Activated T-helper 17 cell treated with anti-CD3 and anti-CD28 coated beads, Interleukin-2, amount 50 U/mL, for 72 hours (primary cell): ENCODE data around the gene TRIM64C. TPM values are rescaled to one million over a fixed set of nuclear protein-coding genes. Genes with fewer than 3 reads are reported as not detected.
"Not testable (repeated sequence)": the region's sequence is repeated elsewhere in the genome, so short reads cannot be mapped to it uniquely, and the experiment has no call there.

Source experiments
- ATAC-seq: fragments of 150-1000 bp; cut with Tn5 transposase; replicated peaks from 2 replicates; pipeline ENCODE4 v1.10.0; 2021; ENCODE audit warnings: mild to moderate bottlenecking, moderate library complexity
- H3K27ac Mint-ChIP-seq: one replicate; pipeline ENCODE4 v1.8.0; 2022; ENCODE audit warnings: mixed read lengths
- H3K27me3 Mint-ChIP-seq: one replicate; pipeline ENCODE4 v1.8.0; 2022; ENCODE audit warnings: mixed read lengths
- H3K36me3 Mint-ChIP-seq: one replicate; pipeline ENCODE4 v1.8.0; 2022; ENCODE audit warnings: low read depth, mild to moderate bottlenecking, mixed read lengths
- H3K4me1 Mint-ChIP-seq: one replicate; pipeline ENCODE4 v1.8.0; 2022; ENCODE audit warnings: mixed read lengths
- H3K4me3 Mint-ChIP-seq: one replicate; pipeline ENCODE4 v1.8.0; 2022; ENCODE audit warnings: mild to moderate bottlenecking, mixed read lengths
- H3K9me3 Mint-ChIP-seq: one replicate; pipeline ENCODE4 v1.8.0; 2022; ENCODE audit warnings: mixed read lengths
- total RNA-seq, 2 donors: library from RNA; stranded (reverse); gene quantifications; one replicate each; pipeline ENCODE4 v1.2.3, GENCODE V29; 2022

TRIM64C gene
- total RNA-seq = not detected

- not testable (repeated sequence) for H3K27me3 Mint-ChIP-seq, H3K9me3 Mint-ChIP-seq, H3K4me1 Mint-ChIP-seq, H3K27ac Mint-ChIP-seq, ATAC-seq, H3K4me3 Mint-ChIP-seq, H3K36me3 Mint-ChIP-seq
Observed at GRCh38 chr11:49059012-49059411, at the start of gene TRIM64C. TSS of gene TRIM64C (minus strand) at chr11:49059112. CDS start at chr11:49059112, 0 bp downstream.

- H3K27ac Mint-ChIP-seq, H3K4me3 Mint-ChIP-seq, H3K9me3 Mint-ChIP-seq, H3K36me3 Mint-ChIP-seq, H3K27me3 Mint-ChIP-seq, H3K4me1 Mint-ChIP-seq, ATAC-seq: not testable (repeated sequence)
Observed at GRCh38 chr11:49102356-49102755, 43.4 kb upstream of the TRIM64C start.

GRCh38 chr11:49069897-49070296 is 11.0 kb upstream of the TRIM64C start:
- H3K9me3 Mint-ChIP-seq, H3K4me3 Mint-ChIP-seq, ATAC-seq, H3K4me1 Mint-ChIP-seq, H3K27ac Mint-ChIP-seq, H3K27me3 Mint-ChIP-seq, H3K36me3 Mint-ChIP-seq: not testable (repeated sequence)

- H3K36me3 Mint-ChIP-seq, ATAC-seq, H3K27ac Mint-ChIP-seq, H3K27me3 Mint-ChIP-seq, H3K4me1 Mint-ChIP-seq, H3K4me3 Mint-ChIP-seq, H3K9me3 Mint-ChIP-seq: not testable (repeated sequence)
Observed at GRCh38 chr11:49049821-49050220, 9.1 kb downstream of the TRIM64C start.

- not testable (repeated sequence) for H3K36me3 Mint-ChIP-seq, H3K9me3 Mint-ChIP-seq, H3K27me3 Mint-ChIP-seq, ATAC-seq, H3K27ac Mint-ChIP-seq, H3K4me3 Mint-ChIP-seq, H3K4me1 Mint-ChIP-seq
Observed at GRCh38 chr11:49048229-49048628, 10.7 kb downstream of the TRIM64C start.

- ATAC-seq, H3K27me3 Mint-ChIP-seq: not testable (repeated sequence)
Observed at GRCh38 chr11:49028523-49028922, 30.4 kb downstream of the TRIM64C start, which contains the start of gene TRIM49B. TSS of gene TRIM49B (plus strand) at chr11:49028823. CDS start at chr11:49031600, 2,777 bp downstream.

More at GRCh38 chr11:49028523-49028922, 30.4 kb downstream of the TRIM64C start, which contains the start of gene TRIM49B:
- not testable (repeated sequence) for H3K4me3 Mint-ChIP-seq, H3K36me3 Mint-ChIP-seq, H3K27ac Mint-ChIP-seq, H3K9me3 Mint-ChIP-seq, H3K4me1 Mint-ChIP-seq

Other genes starting within 250 kb of the TRIM64C start
- gene TRIM51G, start 75.2 kb downstream of the TRIM64C start, total RNA-seq = not detected
- not detected for gene TRIM49B, start 30.3 kb downstream of the TRIM64C start, total RNA-seq
- not detected for gene FOLH1, start 149.5 kb upstream of the TRIM64C start, total RNA-seq